Osteoblast (primary cell): ENCODE results near the gene ZNF710. TPM values are rescaled to one million over a fixed set of nuclear protein-coding genes. Genes with fewer than 3 reads are reported as not detected.

Experiments used
- DNase-seq: peaks from one replicate; pipeline ENCODE4 v3.0.0; 2011; ENCODE audit warnings: low spot score, mixed read lengths; ENCODE audit not compliant: insufficient read length; ENCODE audit errors: missing footprints
- H2AFZ ChIP-seq: 2 replicates; pipeline ENCODE4 v1.6.0; 2011; ENCODE audit warnings: mild to moderate bottlenecking, low read length
- H3K27ac ChIP-seq: 2 replicates; pipeline ENCODE4 v1.5.1; 2011; ENCODE audit warnings: mild to moderate bottlenecking, low read depth, low read length, moderate library complexity
- H3K27me3 ChIP-seq: 2 replicates; pipeline ENCODE4 v1.6.0; 2012; ENCODE audit warnings: mild to moderate bottlenecking, control low read depth, inconsistent platforms, low read length, moderate library complexity; ENCODE audit not compliant: insufficient read depth
- H3K36me3 ChIP-seq: 2 replicates; pipeline ENCODE4 v1.5.1; 2011; ENCODE audit warnings: mild to moderate bottlenecking, low read length, control low read depth, moderate library complexity; ENCODE audit not compliant: insufficient read depth
- H3K4me1 ChIP-seq: 2 replicates; pipeline ENCODE4 v1.5.1; 2011; ENCODE audit warnings: mild to moderate bottlenecking, low read length, control low read depth, moderate library complexity; ENCODE audit not compliant: insufficient read depth
- H3K4me2 ChIP-seq: 2 replicates; pipeline ENCODE4 v1.6.0; 2011; ENCODE audit warnings: mild to moderate bottlenecking, low read length; ENCODE audit not compliant: insufficient read depth
- H3K4me3 ChIP-seq: fragments of 200-600 bp; sonication (generic); 3 replicates; pipeline ENCODE4 v1.5.1; 2012; ENCODE audit warnings: mild to moderate bottlenecking, low read length, inconsistent platforms; ENCODE audit not compliant: insufficient read depth
- H3K79me2 ChIP-seq: 2 replicates; pipeline ENCODE4 v1.6.0; 2012; ENCODE audit warnings: mild to moderate bottlenecking, low read length, control low read depth, inconsistent platforms; ENCODE audit not compliant: insufficient read depth
- H3K9me3 ChIP-seq: 2 replicates; pipeline ENCODE4 v1.5.1; 2011; ENCODE audit warnings: low read depth, low read length, control low read depth
- H4K20me1 ChIP-seq: 2 replicates; pipeline ENCODE4 v1.6.0; 2012; ENCODE audit warnings: mild to moderate bottlenecking, low read length, control low read depth; ENCODE audit not compliant: insufficient read depth
- CTCF ChIP-seq: IDR thresholded peaks from 2 replicates; pipeline ENCODE4 v1.5.1; 2011; ENCODE audit warnings: mild to moderate bottlenecking, low read depth, low read length, moderate library complexity; ENCODE audit errors: extremely low read depth
- total RNA-seq: library from RNA; depleted of rRNA; stranded (reverse); fragments of >200 nt; gene quantifications from 2 replicates; pipeline ENCODE4 v1.2.3, GENCODE V29; 2012

The ZNF710 gene
- total RNA-seq, 1 donor, result 10.9 TPM

- no peaks in the 10 kb centered on the region for H3K79me2 ChIP-seq
- no peaks in the 10 kb centered on the region for H3K9me3 ChIP-seq
- H3K36me3 ChIP-seq, result no peaks in the 10 kb centered on the region
- H3K27ac ChIP-seq, result no peak overlapping the region
- H2AFZ ChIP-seq, result no peak overlapping the region
- DNase-seq, result no peak
- peaks cover 22% of the 10 kb centered on the region for H3K27me3 ChIP-seq
- H3K4me1 ChIP-seq, result no peaks in the 10 kb centered on the region
- no peak overlapping the region for H3K4me2 ChIP-seq
- no peak for TF ChIP-seq CTCF
- no peak overlapping the region for H3K4me3 ChIP-seq
- H4K20me1 ChIP-seq, result no peaks in the 10 kb centered on the region
Observed at GRCh38 chr15:89978914-89979313, 22.2 kb upstream of the ZNF710 start.

GRCh38 chr15:89980896-89981295, 20.2 kb upstream of the ZNF710 start:
- no peak for DNase-seq
- Histone ChIP-seq H3K27me3 (peaks cover 25% of the 10 kb centered on the region), H3K4me1 (no peaks in the 10 kb centered on the region), H3K4me3 (no peak overlapping the region), H3K9me3 (no peaks in the 10 kb centered on the region), H4K20me1 (no peaks in the 10 kb centered on the region), H2AFZ (no peak overlapping the region), H3K4me2 (no peak overlapping the region), H3K36me3 (no peaks in the 10 kb centered on the region), H3K79me2 (no peaks in the 10 kb centered on the region), H3K27ac (no peak overlapping the region)
- no peak for TF ChIP-seq CTCF

- no peaks in the 10 kb centered on the region for H3K9me3 ChIP-seq
- no peak overlapping the region for H3K27ac ChIP-seq
- no peak overlapping the region for H3K4me2 ChIP-seq
- H3K4me1 ChIP-seq, result no peaks in the 10 kb centered on the region
- H3K79me2 ChIP-seq, result no peaks in the 10 kb centered on the region
- peaks cover 25% of the 10 kb centered on the region for H3K27me3 ChIP-seq
- H3K36me3 ChIP-seq, result no peaks in the 10 kb centered on the region
- H2AFZ ChIP-seq, result no peak overlapping the region
- no peaks in the 10 kb centered on the region for H4K20me1 ChIP-seq
- no peak overlapping the region for H3K4me3 ChIP-seq
- DNase-seq, result no peak
- TF ChIP-seq CTCF, result no peak
Observed at GRCh38 chr15:89982315-89983055, 18.6 kb upstream of the ZNF710 start.

- TF ChIP-seq CTCF, result no peak
- Histone ChIP-seq H3K9me3 (no peaks in the 10 kb centered on the region), H3K36me3 (no peaks in the 10 kb centered on the region), H3K4me1 (no peaks in the 10 kb centered on the region), H4K20me1 (no peaks in the 10 kb centered on the region), H3K27me3 (peaks cover 25% of the 10 kb centered on the region), H2AFZ (no peak overlapping the region), H3K4me3 (no peak overlapping the region), H3K79me2 (no peaks in the 10 kb centered on the region), H3K27ac (no peak overlapping the region), H3K4me2 (no peak overlapping the region)
- no peak for DNase-seq
Observed at GRCh38 chr15:89984001-89984400, 17.1 kb upstream of the ZNF710 start.
